SH-SY5Y (cell line): ENCODE results near the gene PCNX2.

Experiments
- GATA2 ChIP-seq: IDR thresholded peaks from 2 replicates; pipeline ENCODE4 v1.6.1; 2011; ENCODE audit warnings: mild to moderate bottlenecking, low read depth, low read length
- GATA3 ChIP-seq: IDR thresholded peaks from 2 replicates; pipeline ENCODE4 v1.6.1; 2011; ENCODE audit warnings: low read depth, mild to moderate bottlenecking, low read length, moderate library complexity

Gene PCNX2

GRCh38 chr1:233293556-233294446, 1.7 kb downstream of the PCNX2 start:
- TF ChIP-seq GATA3 (no peak), GATA2 (no peak)

GRCh38 chr1:233290396-233291034, 5.0 kb downstream of the PCNX2 start:
- no peak for TF ChIP-seq GATA3
- no peak for TF ChIP-seq GATA2

DNA sequence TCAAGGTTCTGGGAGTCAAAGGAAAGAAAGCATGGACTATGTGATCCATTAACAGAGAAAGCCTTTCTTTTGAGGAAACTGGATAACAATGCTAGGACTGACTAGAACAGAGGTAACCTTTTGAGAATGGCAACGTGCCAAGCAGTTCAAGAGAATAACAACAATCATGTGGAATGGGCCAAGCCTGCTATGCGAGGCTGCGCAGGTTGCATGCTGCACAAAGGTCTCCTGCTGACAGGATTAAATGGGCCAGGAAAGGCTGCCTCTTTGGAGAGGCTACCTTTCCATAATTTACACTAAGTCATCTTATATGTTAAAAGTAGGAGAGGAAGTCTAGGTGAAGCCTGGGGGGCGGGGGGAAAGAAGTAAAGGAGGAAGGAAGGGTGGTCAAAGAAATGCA, 5.8 kb downstream of the PCNX2 start:
- TF ChIP-seq GATA3 (no peak), GATA2 (no peak)

- no peak for TF ChIP-seq GATA2
These were observed 13.0 kb downstream of the PCNX2 start for GRCh38 chr1:233282582-233282886.

- TF ChIP-seq GATA2 (no peak), GATA3 (no peak)
These were observed 13.6 kb downstream of the PCNX2 start for GRCh38 chr1:233281711-233282581.

DNA sequence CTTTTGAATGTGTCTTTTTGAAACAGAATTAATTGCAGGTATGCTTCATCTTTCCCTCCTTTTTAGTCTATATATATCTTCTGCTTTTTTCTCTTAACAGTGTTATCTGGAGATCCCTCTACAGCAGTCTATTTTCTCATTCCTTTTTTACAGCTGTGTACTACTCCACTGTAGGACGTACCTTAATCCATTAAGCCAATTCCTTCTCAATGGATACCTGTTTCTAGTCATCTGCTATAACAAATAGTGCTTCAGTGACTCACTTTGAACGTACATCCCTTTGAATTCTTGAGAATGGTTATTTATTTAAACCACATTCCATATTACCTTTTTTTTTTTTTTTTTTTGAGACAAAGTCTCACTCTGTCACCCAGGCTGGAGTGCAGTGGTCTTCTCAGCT, 15.6 kb downstream of the PCNX2 start:
- TF ChIP-seq GATA3 (no peak), GATA2 (no peak)

DNA sequence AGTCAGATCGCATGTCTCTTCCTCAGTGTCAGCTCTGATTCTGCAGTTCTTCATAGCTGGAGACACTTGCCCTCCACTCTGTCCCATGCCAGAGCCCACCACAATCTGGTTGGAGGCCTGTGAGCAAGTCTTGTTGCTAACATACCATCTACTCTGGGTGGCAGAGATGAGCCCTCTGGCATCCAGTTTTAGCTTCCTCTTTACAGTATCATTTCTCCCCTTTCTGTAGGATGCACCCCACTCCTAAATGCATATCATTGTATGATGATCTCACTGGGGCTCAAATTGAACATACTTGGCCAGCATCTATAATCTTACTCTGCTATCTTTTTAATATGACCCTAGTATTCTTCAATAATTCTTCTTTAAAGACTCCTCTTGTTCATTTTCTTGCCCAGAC, 16.9 kb downstream of the PCNX2 start:
- TF ChIP-seq GATA3: no peak
- TF ChIP-seq GATA2: no peak

DNA sequence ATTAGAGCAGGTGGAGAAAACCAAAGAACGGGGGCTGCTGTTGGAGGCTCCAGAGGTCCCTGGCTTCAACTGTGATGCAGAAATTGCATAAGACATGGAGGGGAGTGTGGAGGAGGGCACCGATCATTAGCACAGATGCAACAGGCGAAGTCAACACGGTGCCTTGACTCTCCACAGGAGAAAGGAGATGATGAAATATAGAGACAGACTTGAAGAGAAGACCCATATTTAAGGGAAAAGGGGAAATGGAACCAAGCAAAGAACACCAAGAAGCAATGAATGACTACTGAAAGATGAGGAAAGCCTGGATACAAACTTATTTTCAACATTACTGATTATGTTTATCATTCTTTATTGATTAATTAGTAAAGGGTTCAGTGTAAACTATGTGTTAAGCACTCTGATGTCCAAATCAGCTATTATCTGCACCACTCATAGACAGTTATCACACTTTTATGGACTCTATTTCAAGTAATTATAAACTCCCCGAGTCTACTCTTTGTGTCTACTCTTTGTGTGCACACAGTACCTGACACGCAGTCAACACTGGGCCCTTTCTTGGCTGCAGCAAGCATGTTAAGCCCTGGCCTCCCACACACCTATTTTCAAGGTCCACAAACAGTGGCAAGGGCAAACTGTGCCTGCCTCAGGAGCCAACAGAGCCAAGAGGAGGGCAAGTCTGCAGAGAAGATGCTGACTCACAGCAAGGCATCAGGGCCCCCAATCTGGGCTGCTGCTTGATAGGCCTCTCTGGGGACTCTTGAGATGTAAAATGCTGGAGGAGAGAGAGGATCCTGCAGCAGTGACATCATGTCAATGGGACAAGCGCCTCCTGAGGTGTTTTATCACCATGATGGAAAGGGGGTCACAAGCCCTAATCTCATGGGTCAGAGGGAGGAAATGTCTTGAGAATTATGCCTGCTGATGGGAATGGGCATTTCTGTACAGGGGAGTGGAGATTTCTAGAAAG, 17.6 kb downstream of the PCNX2 start:
- no peak for TF ChIP-seq GATA2
- no peak for TF ChIP-seq GATA3

DNA sequence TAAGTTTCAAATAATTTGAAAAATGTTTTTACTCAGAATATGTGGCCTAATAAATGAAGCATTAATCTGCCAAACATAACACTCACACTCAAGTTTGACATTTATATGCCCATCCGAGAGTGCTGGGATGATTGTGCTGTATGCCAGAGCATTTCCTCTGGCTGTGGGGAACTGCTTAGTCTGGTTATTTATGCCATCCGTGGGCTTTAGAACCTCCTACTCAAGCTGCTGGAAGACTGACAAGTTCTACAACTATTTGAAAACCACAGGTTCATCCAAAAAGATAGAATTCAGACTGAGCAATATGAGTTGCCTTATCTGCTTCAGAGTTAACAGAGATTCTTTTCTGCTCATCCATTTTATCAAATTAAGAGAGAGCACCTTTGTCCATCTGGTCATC, 25.9 kb downstream of the PCNX2 start:
- no peak for TF ChIP-seq GATA2
- TF ChIP-seq GATA3: no peak

DNA sequence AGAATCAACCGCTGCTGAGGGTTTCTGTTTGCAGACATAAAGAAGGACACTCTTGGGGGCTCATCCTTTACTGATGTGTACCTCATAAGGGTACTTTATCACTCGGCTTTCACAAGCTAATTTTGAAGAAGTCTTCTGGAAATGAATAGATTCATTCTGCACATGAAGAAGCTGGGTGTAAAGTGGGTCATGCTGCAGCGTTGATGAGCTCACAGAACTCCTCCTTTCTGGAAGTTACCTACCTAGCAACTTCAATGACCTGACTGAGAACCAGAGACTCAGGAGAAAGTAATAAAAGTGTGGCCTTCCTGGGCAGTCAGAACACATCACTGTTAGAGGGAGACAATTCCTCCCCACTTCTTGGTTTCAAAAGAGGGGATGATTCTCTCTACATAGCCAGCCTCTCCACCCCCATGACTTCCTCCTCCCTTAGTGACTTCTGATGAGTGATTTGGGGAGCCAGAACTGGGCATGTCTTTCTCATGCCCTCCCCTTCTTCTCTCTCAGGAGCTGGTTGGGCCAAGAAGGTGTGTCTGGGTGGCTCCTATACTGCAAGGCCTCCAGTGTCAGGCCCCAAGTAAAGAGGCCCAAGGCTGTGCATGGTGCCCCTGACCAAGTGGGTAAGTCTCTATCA, 27.0 kb downstream of the PCNX2 start:
- no peak for TF ChIP-seq GATA2
- no peak for TF ChIP-seq GATA3

GRCh38 chr1:233261695-233262094, 33.8 kb downstream of the PCNX2 start:
- TF ChIP-seq GATA2: no peak

DNA sequence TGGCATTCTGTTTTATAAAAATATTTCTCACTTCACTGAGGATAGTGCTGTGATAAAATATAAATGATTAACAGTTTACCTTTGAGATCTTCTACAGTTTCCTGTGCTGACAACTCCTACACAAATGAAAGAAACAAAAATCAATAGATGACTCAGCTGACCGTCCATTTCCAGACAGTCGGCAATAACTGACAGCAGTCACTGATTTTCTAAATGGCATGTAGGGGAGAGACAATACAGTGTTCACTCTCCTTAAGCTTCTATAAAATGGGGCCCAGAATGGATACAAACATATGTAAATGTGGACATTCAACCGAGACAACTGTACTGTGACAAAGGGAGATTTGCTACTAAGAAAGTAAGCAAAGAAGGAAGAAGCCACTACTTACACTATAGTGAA, 34.3 kb downstream of the PCNX2 start:
- no peak for TF ChIP-seq GATA3
- TF ChIP-seq GATA2: no peak

DNA sequence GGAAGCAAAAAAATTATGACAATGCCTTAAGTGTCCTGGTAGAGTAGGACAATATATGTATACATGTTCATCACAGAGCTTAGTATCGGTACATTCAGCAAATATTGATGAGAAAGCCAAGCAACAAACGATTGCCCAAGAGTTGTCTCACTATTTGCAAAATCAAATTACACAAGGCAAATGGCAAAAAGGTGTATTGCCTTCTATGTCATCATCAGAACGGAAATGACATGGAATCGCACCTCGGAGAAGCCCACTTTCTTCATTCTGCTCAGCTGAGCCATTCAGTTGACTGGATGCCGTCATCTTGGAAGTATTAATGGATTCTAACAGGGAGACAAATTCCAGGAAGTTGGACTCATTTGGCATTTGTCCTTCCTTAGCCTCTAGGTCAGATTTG, 37.7 kb downstream of the PCNX2 start:
- TF ChIP-seq GATA3 (no peak), GATA2 (no peak)
